GM18951 (cell line): ENCODE measurements around the gene KRTAP5-11.
"Not testable (repeated sequence)": the region's sequence is repeated elsewhere in the genome, so short reads cannot be mapped to it uniquely, and the experiment has no call there.

ENCODE experiments used
- POLR2A ChIP-seq: IDR thresholded peaks from 4 replicates; pipeline ENCODE4 v1.6.1; 2011; ENCODE audit warnings: mild to moderate bottlenecking; ENCODE audit not compliant: insufficient read length, insufficient read depth; ENCODE audit errors: extremely low read depth
- in situ Hi-C: fragments of 300-500 bp; cut with MboI; formaldehyde crosslinking; loops from one replicate; pipeline ENCODE4 v1.12.0; 2022; ENCODE audit warnings: low sequenced_read_pairs, mixed read lengths, inconsistent platforms; ENCODE audit not compliant: unreplicated experiment

The KRTAP5-11 gene

GRCh38 chr11:71585673-71586072 is 3.0 kb upstream of the KRTAP5-11 start:
- in situ Hi-C loops = not testable (repeated sequence)

- in situ Hi-C loops = not testable (repeated sequence)
These were observed 294 bp upstream of the KRTAP5-11 start for GRCh38 chr11:71582969-71583368.

GRCh38 chr11:71581826-71582225 is 849 bp downstream of the KRTAP5-11 start:
- in situ Hi-C loops = no loop called here
- no peak for TF ChIP-seq POLR2A

DNA sequence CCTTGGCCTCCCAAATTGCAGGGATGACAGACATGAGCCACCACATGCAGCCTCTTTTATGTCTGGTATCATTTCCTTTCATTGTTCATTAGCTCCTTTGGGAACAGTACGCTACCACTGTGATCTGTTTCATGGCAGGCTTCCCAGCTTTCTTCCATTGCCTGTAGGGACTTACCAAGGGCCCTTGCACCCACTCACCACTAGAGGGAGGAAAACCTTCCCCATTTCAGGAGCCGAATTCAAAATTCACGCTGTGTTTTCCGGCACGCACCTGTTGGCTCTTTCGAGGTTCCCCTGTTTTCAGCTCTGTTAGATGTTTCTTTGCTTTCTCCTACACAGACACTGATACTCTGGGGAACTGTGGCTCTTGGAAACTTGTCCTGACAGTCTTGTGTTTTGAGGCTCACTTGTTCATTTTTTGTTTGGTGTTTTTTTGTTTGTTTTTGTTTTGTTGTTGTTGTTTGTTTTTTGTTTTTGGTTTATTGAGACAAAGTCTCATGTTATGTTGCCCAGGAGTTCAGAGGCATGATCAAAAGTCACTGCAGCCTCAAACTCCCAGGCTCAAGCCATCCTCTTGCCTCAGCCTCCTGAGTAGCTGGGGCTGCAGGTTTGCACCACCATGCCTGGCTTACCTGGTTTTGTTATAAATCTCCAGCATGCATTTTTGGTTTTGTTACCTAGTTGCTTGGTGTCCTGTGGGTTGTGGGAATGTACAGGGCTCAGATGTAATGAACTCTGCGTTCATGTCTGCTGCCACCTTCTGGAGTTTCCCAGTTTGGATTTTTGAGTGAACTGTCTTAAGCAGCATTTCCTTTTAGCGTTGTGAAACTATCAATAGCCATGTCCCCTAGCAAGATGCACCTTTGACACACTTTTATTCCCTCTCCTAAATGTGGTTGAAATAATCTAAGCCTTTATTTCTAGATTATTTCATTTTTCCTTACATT is 2.3 kb downstream of the KRTAP5-11 start:
- no peak for TF ChIP-seq POLR2A
- in situ Hi-C loops = no loop called here

- in situ Hi-C loops = not testable (repeated sequence)
These were observed 3.2 kb downstream of the KRTAP5-11 start for GRCh38 chr11:71579513-71579912.

DNA sequence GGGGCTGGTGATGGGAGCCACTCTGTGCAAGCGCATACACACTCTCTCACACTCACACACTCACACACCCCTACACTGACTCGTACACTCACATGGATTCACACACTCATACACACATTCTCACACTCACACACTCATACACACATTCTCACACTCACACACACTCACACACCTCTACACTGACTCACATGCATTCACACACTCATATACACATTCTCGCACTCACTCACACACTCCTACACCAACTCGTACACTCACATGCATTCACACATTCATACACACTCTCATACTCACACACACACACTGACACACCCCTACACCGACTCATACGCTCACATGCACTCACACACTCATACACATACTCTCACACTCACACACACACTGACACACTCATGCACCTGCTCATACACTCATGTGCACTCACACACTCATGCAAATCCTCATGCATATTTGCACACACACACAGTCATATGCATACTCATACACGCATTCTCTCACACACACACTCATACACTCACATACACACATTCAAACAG is 5.1 kb downstream of the KRTAP5-11 start:
- no peak for TF ChIP-seq POLR2A
- in situ Hi-C loops = no loop called here

GRCh38 chr11:71576688-71577465 is 5.8 kb downstream of the KRTAP5-11 start:
- in situ Hi-C loops = not testable (repeated sequence)

- TF ChIP-seq POLR2A = no peak
- in situ Hi-C loops = no loop called here
These were observed 6.8 kb downstream of the KRTAP5-11 start for GRCh38 chr11:71575723-71576424.

DNA sequence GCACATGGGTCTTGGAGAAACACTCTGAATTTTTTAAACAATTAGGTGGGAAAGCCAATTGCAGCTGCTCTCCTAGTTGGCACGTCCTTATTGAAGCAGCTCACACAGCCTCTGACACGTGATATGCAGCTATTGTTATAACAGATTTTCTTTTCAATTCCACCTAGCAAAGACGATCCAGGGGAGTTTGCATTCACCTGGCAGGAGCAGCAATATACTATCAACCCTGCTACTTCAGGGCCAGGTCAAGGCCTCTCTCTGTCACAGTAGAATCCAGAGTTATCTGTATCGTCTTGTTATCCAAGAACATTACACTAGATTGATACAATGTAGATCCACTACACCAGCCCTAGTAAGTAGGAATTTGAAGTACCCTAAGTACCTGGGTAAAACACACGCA is 8.3 kb downstream of the KRTAP5-11 start:
- no peak for TF ChIP-seq POLR2A

GRCh38 chr11:71572811-71573210 is 9.9 kb downstream of the KRTAP5-11 start:
- TF ChIP-seq POLR2A = no peak
- in situ Hi-C loops = no loop called here

More for the DNA sequence above, 8.3 kb downstream of the KRTAP5-11 start:
- in situ Hi-C loops = no loop called here

- in situ Hi-C loops = not testable (repeated sequence)
These were observed 11.4 kb downstream of the KRTAP5-11 start for GRCh38 chr11:71571101-71571850.

DNA sequence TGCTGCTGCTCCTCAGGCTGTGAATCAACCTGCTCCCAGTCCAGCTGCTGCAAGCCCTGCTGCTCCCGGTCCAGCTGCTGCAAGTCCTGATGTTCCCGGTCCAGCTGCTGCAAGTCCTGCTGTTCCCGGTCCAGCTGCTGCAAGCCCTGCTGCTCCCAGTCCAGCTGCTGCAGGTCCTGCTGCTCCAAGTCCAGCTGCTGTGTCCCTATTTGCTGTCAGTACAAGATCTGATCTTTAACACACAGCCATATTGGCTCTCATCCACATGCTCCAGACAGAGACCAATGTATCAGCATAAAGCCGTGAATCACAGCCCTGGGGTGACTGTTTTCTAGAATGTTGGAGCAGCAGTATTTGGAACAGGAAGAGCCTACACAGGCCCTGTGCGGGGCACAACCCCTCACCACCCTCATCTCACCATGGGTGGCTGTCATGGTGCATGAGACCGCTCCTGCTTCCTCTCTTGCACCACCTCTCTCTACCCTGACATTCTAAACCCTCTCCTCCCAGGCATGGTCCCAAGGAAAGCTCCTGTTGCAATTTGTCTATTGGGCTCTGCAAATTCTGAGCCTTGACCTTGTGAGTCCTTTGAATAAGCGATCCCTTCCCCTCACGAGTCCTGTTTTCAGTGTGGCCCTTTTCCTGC is 13.8 kb downstream of the KRTAP5-11 start:
- TF ChIP-seq POLR2A = no peak

GRCh38 chr11:71567633-71568032 is 15.0 kb downstream of the KRTAP5-11 start:
- in situ Hi-C loops = not testable (repeated sequence)

More for the DNA sequence above, 13.8 kb downstream of the KRTAP5-11 start:
- in situ Hi-C loops = no loop called here

GRCh38 chr11:71566626-71567599 is 15.8 kb downstream of the KRTAP5-11 start:
- in situ Hi-C loops = not testable (repeated sequence)
